Loucy (cell line): ENCODE results near the gene DEDD.

ENCODE experiments used
- H2AFZ ChIP-seq: fragments of 200-600 bp; sonication (generic); 2 replicates; pipeline ENCODE4 v1.6.0; 2016; ENCODE audit warnings: antibody characterized with exemption, mild to moderate bottlenecking, low read length, moderate library complexity
- H3F3A ChIP-seq: fragments of 200-600 bp; 2 replicates; pipeline ENCODE4 v1.6.0; 2016; ENCODE audit warnings: antibody characterized with exemption, low read depth, mild to moderate bottlenecking
- H3K27me3 ChIP-seq: fragments of 200-600 bp; sonication (generic); 2 replicates; pipeline ENCODE4 v1.6.1; 2014; ENCODE audit warnings: low read length, mild to moderate bottlenecking; ENCODE audit not compliant: insufficient read depth, poor library complexity, severe bottlenecking
- H3K36me3 ChIP-seq: fragments of 200-600 bp; sonication (generic); 2 replicates; pipeline ENCODE4 v1.6.1; 2016; ENCODE audit warnings: low read length; ENCODE audit not compliant: insufficient read depth
- H3K4me1 ChIP-seq: fragments of 200-600 bp; sonication (generic); 2 replicates; pipeline ENCODE4 v1.5.1; 2014; ENCODE audit warnings: low read length, mild to moderate bottlenecking; ENCODE audit not compliant: insufficient read depth, poor library complexity, severe bottlenecking
- H3K4me2 ChIP-seq: fragments of 200-600 bp; sonication (generic); 2 replicates; pipeline ENCODE4 v1.6.0; 2014; ENCODE audit warnings: antibody characterized with exemption, low read length, low read depth, mild to moderate bottlenecking; ENCODE audit not compliant: poor library complexity, severe bottlenecking
- H3K4me3 ChIP-seq: fragments of 200-600 bp; sonication (generic); 2 replicates; pipeline ENCODE4 v1.5.1; 2014; ENCODE audit warnings: low read length, mild to moderate bottlenecking, mixed read lengths; ENCODE audit not compliant: poor library complexity, severe bottlenecking
- H3K79me2 ChIP-seq: fragments of 200-600 bp; sonication (generic); 2 replicates; pipeline ENCODE4 v1.6.1; 2014; ENCODE audit warnings: low read length; ENCODE audit not compliant: insufficient read depth
- H3K9ac ChIP-seq: fragments of 200-600 bp; sonication (generic); 2 replicates; pipeline ENCODE4 v1.6.0; 2014; ENCODE audit warnings: mild to moderate bottlenecking, low read depth, low read length, moderate library complexity; ENCODE audit not compliant: poor library complexity, severe bottlenecking
- H3K9me2 ChIP-seq: fragments of 200-600 bp; sonication (generic); replicated peaks from 2 replicates; pipeline ENCODE4 v1.6.1; 2016; ENCODE audit warnings: low read depth, low read length, mixed read lengths
- H3K9me3 ChIP-seq: fragments of 200-600 bp; sonication (generic); 2 replicates; pipeline ENCODE4 v1.6.1; 2014; ENCODE audit warnings: mild to moderate bottlenecking, antibody characterized with exemption, low read length, low read depth; ENCODE audit not compliant: insufficient read depth
- H4K20me1 ChIP-seq: fragments of 200-600 bp; sonication (generic); 2 replicates; pipeline ENCODE4 v1.6.0; 2014; ENCODE audit warnings: antibody characterized with exemption, low read length, mild to moderate bottlenecking; ENCODE audit not compliant: insufficient read depth, poor library complexity, severe bottlenecking
- CTCF ChIP-seq: fragments of 200-600 bp; sonication (generic); conservative IDR thresholded peaks from 2 replicates; pipeline ENCODE4 v1.5.1; 2014; ENCODE audit warnings: mild to moderate bottlenecking, antibody characterized with exemption, low read length
- EZH2phosphoT487 ChIP-seq: fragments of 200-600 bp; IDR thresholded peaks from 2 replicates; pipeline ENCODE4 v1.6.1; 2018; ENCODE audit warnings: antibody characterized with exemption, mild to moderate bottlenecking, moderate library complexity, borderline replicate concordance

DEDD gene

GRCh38 chr1:161115132-161115711 lies 17.2 kb downstream of the DEDD start:
- peaks cover 65% of the 10 kb centered on the region for H3K4me1 ChIP-seq
- no peak for TF ChIP-seq CTCF
- TF ChIP-seq EZH2phosphoT487: no peak
- peaks cover 46% of the 10 kb centered on the region for H4K20me1 ChIP-seq
- peak overlapping the region; percentile 96 for H3K4me3 ChIP-seq
- no peak overlapping the region for H3K9ac ChIP-seq
- H3K4me2 ChIP-seq: peak overlapping the region; percentile 85
- H3K79me2 ChIP-seq: peaks cover 87% of the 10 kb centered on the region
- no peak overlapping the region for H2AFZ ChIP-seq
- H3K9me3 ChIP-seq: no peaks in the 10 kb centered on the region
- H3F3A ChIP-seq: no peaks in the 10 kb centered on the region
- no peaks in the 10 kb centered on the region for H3K9me2 ChIP-seq
- H3K36me3 ChIP-seq: peaks cover 3% of the 10 kb centered on the region; the same call in 1 of the 2 replicates
- H3K27me3 ChIP-seq: no peaks in the 10 kb centered on the region

GRCh38 chr1:161114556-161114955 lies 17.9 kb downstream of the DEDD start:
- Histone ChIP-seq H3F3A (no peaks in the 10 kb centered on the region), H3K27me3 (no peaks in the 10 kb centered on the region), H2AFZ (no peak overlapping the region), H3K4me3 (peak overlapping the region; percentile 96), H3K79me2 (peaks cover 91% of the 10 kb centered on the region), H3K9me3 (no peaks in the 10 kb centered on the region), H3K9me2 (no peaks in the 10 kb centered on the region), H4K20me1 (peaks cover 46% of the 10 kb centered on the region), H3K4me1 (peaks cover 60% of the 10 kb centered on the region), H3K36me3 (no peaks in the 10 kb centered on the region), H3K9ac (peak overlapping the region; percentile 34), H3K4me2 (peak overlapping the region; percentile 85)
- TF ChIP-seq EZH2phosphoT487 (no peak), CTCF (no peak)

DNA sequence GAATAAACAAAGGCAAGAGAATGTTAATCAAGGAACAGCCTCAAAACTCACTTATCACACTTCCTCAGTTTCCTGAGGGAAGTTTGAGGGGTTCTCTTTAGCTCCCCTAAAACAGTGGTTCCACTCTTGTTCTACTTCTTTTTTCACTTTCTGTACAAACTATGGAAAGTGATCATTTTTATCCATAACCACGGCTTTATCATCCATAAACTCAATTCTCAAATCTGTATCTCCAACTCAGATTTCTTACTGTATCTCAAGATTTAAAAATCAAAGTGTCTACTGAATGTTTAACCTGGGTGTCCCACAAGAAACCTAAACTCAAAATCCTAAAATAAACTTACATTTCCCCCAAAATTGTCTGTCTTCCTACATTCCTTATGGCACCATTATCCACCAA lies 18.6 kb downstream of the DEDD start:
- TF ChIP-seq CTCF (no peak), EZH2phosphoT487 (no peak)
- Histone ChIP-seq H4K20me1 (peaks cover 51% of the 10 kb centered on the region), H3K4me2 (peak overlapping the region; percentile 85), H3F3A (no peaks in the 10 kb centered on the region), H3K4me1 (peaks cover 53% of the 10 kb centered on the region), H3K9me3 (no peaks in the 10 kb centered on the region), H3K4me3 (peak overlapping the region; percentile 96), H3K27me3 (no peaks in the 10 kb centered on the region), H3K9ac (peak overlapping the region; percentile 34), H3K9me2 (no peaks in the 10 kb centered on the region), H2AFZ (no peak overlapping the region), H3K79me2 (peaks cover 89% of the 10 kb centered on the region), H3K36me3 (no peaks in the 10 kb centered on the region)
